ENCODE results near the gene CNOT6L. TPM values are rescaled to one million over a fixed set of nuclear protein-coding genes. Genes with fewer than 3 reads are reported as not detected.

Gene CNOT6L
- total and polyA plus RNA-seq, 2 of the 13 experiments (the other 11 are each of a cell fraction or from before 2014, with no cell fraction given), result 7.9 to 13.5 TPM

GRCh38 chr4:77862478-77863216, 43.5 kb upstream of the CNOT6L start, which contains the start of gene MRPL1 (continued):
- TF ChIP-seq ZNF207 (IDR thresholded peaks at IDR 0.05; ENCODE audit: borderline replicate concordance) (no peak), ZNF12 (CRISPR knock-in tag; IDR thresholded peaks at IDR 0.05) (peak; percentile 38; the same call in 1 of the 2 replicates), ZBTB4 (CRISPR knock-in tag; IDR thresholded peaks at IDR 0.05; ENCODE audit: borderline replicate concordance) (peak; percentile 48; the same call in 1 of the 2 replicates), ZKSCAN5 (CRISPR knock-in tag; IDR thresholded peaks at IDR 0.05) (no peak), KLF15 (CRISPR knock-in tag; IDR thresholded peaks at IDR 0.05; ENCODE audit: borderline replicate concordance) (no peak), ZNF251 (CRISPR knock-in tag; IDR thresholded peaks at IDR 0.05) (no peak), ZFYVE20 (CRISPR knock-in tag; IDR thresholded peaks at IDR 0.05; ENCODE audit: borderline replicate concordance, low read depth) (0 out of 2 replicates have a peak, but pooled peaks have one; percentile 58), RFX3 (CRISPR knock-in tag; IDR thresholded peaks at IDR 0.05) (no peak), ZNF468 (CRISPR knock-in tag; IDR thresholded peaks at IDR 0.05) (no peak), ZNF34 (CRISPR knock-in tag; IDR thresholded peaks at IDR 0.05; ENCODE audit: borderline replicate concordance) (no peak), ZNF776 (CRISPR knock-in tag; IDR thresholded peaks at IDR 0.05) (no peak), ZNF775 (CRISPR knock-in tag; IDR thresholded peaks at IDR 0.05; ENCODE audit: borderline replicate concordance) (0 out of 2 replicates have a peak, but pooled peaks have one; percentile 61), SP4 (CRISPR knock-in tag; IDR thresholded peaks at IDR 0.05) (peak; percentile 76), NONO (IDR thresholded peaks at IDR 0.05) (no peak), NONO (CRISPR knock-in tag; conservative IDR thresholded peaks at IDR 0.05) (peak; percentile 79), HHEX (CRISPR knock-in tag; IDR thresholded peaks at IDR 0.05) (no peak), ZNF263 (CRISPR knock-in tag; IDR thresholded peaks at IDR 0.05) (no peak), MYC (CRISPR knock-in tag; IDR thresholded peaks at IDR 0.05; ENCODE audit: borderline replicate concordance) (peak; percentile 80), TOE1 (CRISPR knock-in tag; IDR thresholded peaks at IDR 0.05) (peak; percentile 90; the same call in 1 of the 2 replicates)
- TF ChIP-seq, protein P1, sequence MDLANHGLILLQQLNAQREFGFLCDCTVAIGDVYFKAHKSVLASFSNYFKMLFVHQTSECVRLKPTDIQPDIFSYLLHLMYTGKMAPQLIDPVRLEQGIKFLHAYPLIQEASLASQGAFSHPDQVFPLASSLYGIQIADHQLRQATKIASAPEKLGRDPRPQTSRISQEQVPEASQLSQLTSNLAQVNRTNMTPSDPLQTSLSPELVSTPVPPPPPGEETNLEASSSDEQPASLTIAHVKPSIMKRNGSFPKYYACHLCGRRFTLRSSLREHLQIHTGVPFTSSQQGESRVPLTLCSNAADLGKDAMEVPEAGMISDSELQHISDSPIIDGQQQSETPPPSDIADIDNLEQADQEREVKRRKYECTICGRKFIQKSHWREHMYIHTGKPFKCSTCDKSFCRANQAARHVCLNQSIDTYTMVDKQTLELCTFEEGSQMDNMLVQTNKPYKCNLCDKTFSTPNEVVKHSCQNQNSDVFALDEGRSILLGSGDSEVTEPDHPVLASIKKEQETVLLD (CRISPR knock-in tag; IDR thresholded peaks at IDR 0.05; ENCODE audit: low read depth), result no peak
- TF ChIP-seq, protein P2, sequence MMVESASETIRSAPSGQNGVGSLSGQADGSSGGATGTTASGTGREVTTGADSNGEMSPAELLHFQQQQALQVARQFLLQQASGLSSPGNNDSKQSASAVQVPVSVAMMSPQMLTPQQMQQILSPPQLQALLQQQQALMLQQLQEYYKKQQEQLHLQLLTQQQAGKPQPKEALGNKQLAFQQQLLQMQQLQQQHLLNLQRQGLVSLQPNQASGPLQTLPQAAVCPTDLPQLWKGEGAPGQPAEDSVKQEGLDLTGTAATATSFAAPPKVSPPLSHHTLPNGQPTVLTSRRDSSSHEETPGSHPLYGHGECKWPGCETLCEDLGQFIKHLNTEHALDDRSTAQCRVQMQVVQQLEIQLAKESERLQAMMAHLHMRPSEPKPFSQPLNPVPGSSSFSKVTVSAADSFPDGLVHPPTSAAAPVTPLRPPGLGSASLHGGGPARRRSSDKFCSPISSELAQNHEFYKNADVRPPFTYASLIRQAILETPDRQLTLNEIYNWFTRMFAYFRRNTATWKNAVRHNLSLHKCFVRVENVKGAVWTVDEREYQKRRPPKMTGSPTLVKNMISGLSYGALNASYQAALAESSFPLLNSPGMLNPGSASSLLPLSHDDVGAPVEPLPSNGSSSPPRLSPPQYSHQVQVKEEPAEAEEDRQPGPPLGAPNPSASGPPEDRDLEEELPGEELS (CRISPR knock-in tag; IDR thresholded peaks at IDR 0.05), result no peak; the same call in 1 of the 2 replicates
- TF ChIP-seq, protein P3, sequence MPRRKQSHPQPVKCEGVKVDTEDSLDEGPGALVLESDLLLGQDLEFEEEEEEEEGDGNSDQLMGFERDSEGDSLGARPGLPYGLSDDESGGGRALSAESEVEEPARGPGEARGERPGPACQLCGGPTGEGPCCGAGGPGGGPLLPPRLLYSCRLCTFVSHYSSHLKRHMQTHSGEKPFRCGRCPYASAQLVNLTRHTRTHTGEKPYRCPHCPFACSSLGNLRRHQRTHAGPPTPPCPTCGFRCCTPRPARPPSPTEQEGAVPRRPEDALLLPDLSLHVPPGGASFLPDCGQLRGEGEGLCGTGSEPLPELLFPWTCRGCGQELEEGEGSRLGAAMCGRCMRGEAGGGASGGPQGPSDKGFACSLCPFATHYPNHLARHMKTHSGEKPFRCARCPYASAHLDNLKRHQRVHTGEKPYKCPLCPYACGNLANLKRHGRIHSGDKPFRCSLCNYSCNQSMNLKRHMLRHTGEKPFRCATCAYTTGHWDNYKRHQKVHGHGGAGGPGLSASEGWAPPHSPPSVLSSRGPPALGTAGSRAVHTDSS (CRISPR knock-in tag; conservative IDR thresholded peaks at IDR 0.05), result no peak
